ENCODE results near the gene SHISA2. TPM values are rescaled to one million over a fixed set of nuclear protein-coding genes. Genes with fewer than 3 reads are reported as not detected.

SHISA2 gene
- total and polyA plus RNA-seq, 2 donors = 0.28 to 8.8 TPM

GRCh38 chr13:26061256-26061655 lies 9.4 kb upstream of the SHISA2 start:
- no peak overlapping the region for H3K27ac ChIP-seq (ENCODE audit: low read depth)
- DNase-seq (ENCODE audit: extremely low spot score) = no peak
- H3K36me3 ChIP-seq (ENCODE audit: insufficient read depth) = no peaks in the 10 kb centered on the region
- no peak overlapping the region for H3K4me3 ChIP-seq (ENCODE audit: low read depth, low read length)
- no peaks in the 10 kb centered on the region for H3K4me1 ChIP-seq (ENCODE audit: insufficient read depth)
- WGBS = 66% methylated on average over 5 of the region's 5 CpGs

DNA sequence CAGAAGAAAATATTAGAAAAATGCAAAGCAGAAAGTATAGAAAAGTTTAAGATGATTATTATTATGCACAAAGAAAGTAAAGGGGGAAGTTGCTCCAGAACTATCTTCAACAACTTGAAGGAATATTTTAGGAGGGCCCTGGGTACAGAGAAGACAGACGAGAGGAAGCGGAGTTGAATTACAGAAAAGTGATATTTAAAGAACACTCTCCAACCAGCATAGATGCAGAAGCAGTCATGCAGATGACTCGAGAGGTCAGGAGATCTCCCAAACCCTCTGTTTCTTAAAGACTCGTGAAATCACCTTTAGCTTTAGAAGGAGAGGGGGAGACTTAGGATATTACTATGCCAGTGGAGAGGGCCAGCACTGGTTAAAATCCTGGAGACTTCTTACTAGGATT lies 8.5 kb upstream of the SHISA2 start:
- Histone ChIP-seq H3K36me3 (ENCODE audit: insufficient read depth) (no peaks in the 10 kb centered on the region), H3K27ac (ENCODE audit: low read depth) (no peak overlapping the region), H3K4me3 (ENCODE audit: low read depth, low read length) (no peak overlapping the region), H3K4me1 (ENCODE audit: insufficient read depth) (no peaks in the 10 kb centered on the region)
- 78% methylated on average over 4 of the region's 4 CpGs for WGBS
- no peak for DNase-seq (ENCODE audit: extremely low spot score)

DNA sequence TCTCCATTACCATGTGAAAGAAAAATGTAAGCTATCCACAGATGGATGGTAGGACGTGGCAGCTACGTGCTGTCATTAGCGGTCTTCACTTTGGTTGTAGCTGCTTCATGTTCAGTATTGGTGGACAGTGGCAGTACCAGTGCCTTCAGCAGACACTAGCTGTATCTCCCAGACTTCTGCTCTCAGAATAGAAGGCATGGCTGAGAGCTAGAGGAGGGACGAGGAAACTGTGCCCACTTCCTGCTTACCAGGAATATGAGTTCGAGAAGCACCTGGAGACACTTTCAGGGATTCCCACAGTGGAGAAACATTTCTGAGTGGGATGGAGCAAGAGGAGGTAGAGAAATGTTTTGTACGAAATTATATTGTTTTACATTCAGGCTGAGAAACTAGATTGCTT lies 6.9 kb upstream of the SHISA2 start:
- Histone ChIP-seq H3K36me3 (ENCODE audit: insufficient read depth) (no peaks in the 10 kb centered on the region), H3K4me3 (ENCODE audit: low read depth, low read length) (no peak overlapping the region), H3K27ac (ENCODE audit: low read depth) (no peak overlapping the region), H3K4me1 (ENCODE audit: insufficient read depth) (no peaks in the 10 kb centered on the region)
- no peak for DNase-seq (ENCODE audit: extremely low spot score)
- 73% methylated on average over 6 of the region's 6 CpGs for WGBS

- DNase-seq (ENCODE audit: extremely low spot score) = no peak
- Histone ChIP-seq H3K36me3 (ENCODE audit: insufficient read depth) (no peaks in the 10 kb centered on the region), H3K4me1 (ENCODE audit: insufficient read depth) (no peaks in the 10 kb centered on the region), H3K27ac (ENCODE audit: low read depth) (no peak overlapping the region), H3K4me3 (ENCODE audit: low read depth, low read length) (no peak overlapping the region)
Measured at GRCh38 chr13:26054896-26055295, 3.1 kb upstream of the SHISA2 start.

GRCh38 chr13:26053418-26053980 lies 1.7 kb upstream of the SHISA2 start:
- no peaks in the 10 kb centered on the region for H3K4me1 ChIP-seq (ENCODE audit: insufficient read depth)
- 68% methylated on average over 6 of the region's 6 CpGs for WGBS
- no peak overlapping the region for H3K4me3 ChIP-seq (ENCODE audit: low read depth, low read length)
- H3K27ac ChIP-seq (ENCODE audit: low read depth) = no peak overlapping the region
- no peaks in the 10 kb centered on the region for H3K36me3 ChIP-seq (ENCODE audit: insufficient read depth)
- no peak for DNase-seq (ENCODE audit: extremely low spot score)

- DNase-seq (ENCODE audit: extremely low spot score) = no peak
- H3K4me3 ChIP-seq (ENCODE audit: low read depth, low read length) = no peak overlapping the region
Measured at GRCh38 chr13:26052337-26052736, 521 bp upstream of the SHISA2 start.

DNA sequence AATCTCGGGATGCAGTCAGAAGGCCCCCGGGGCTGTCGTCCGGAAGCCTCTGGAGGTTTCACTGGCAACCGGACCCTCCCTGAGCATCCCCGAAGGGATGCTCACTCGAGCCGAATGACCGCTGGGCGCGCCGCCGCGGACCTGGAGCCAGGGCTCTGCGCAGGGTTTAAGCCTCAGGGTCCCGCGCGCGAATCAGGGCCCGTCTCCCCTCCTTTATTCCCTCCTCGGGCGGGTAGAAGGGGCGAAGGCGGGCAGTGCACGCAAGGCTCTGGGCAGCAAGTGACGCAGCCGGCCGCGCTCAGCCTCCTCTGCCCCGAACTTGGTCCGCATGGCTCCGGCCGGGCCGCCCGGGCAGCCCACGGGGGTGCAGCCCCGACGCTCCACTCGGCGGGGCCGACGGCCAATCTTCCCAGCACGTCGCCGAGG lies 572 bp downstream of the SHISA2 start:
- no peak for DNase-seq (ENCODE audit: extremely low spot score)
- under 1% methylated on average over 45 of the region's 45 CpGs for WGBS
- H3K27ac ChIP-seq (ENCODE audit: low read depth) = no peak overlapping the region
- no peaks in the 10 kb centered on the region for H3K36me3 ChIP-seq (ENCODE audit: insufficient read depth)
- no peaks in the 10 kb centered on the region for H3K4me1 ChIP-seq (ENCODE audit: insufficient read depth)
- H3K4me3 ChIP-seq (ENCODE audit: low read depth, low read length) = peak overlapping the region; percentile 50

More at GRCh38 chr13:26052337-26052736, 521 bp upstream of the SHISA2 start:
- no peak overlapping the region for H3K27ac ChIP-seq (ENCODE audit: low read depth)
- 57% methylated on average over 10 of the region's 10 CpGs for whole genome bisulfite sequencing
- H3K4me1 ChIP-seq (ENCODE audit: insufficient read depth) = no peaks in the 10 kb centered on the region
- H3K36me3 ChIP-seq (ENCODE audit: insufficient read depth) = no peaks in the 10 kb centered on the region

DNA sequence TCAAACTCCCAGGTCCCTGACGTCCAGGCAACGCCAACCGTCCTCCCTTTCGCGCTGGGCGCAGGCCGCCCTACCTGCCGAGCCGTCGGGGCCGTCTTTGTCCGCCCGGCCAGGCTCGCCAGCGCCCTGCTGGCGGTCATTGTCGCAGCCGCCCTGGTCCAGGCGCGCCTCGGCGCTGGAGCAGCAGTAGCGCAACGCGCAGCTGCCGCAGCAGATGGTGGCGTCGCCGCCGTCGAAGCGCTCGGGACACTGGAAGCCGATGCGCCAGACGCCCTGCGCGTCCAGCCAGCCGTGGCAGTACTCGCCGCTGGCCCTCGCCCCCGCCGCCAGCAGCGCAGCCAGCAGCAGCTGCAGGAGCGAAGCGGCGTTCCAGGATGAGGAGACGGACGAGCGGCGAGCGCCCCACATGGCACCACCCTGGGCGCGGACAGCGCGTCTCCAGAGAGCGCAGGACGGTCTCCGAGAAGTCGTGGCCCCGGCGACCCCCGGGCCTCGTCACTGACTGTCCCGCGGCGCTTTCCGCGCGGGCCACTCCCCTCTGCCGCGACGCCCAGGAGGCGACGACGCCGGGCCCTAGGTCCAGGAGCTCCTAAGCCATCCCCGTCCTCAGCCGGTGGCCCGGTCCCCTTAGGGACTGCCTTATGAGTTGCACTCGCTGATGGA lies 1.1 kb downstream of the SHISA2 start:
- H3K36me3 ChIP-seq (ENCODE audit: insufficient read depth) = no peaks in the 10 kb centered on the region
- no peak for DNase-seq (ENCODE audit: extremely low spot score)
- H3K27ac ChIP-seq (ENCODE audit: low read depth) = no peak overlapping the region
- 1% methylated on average over 82 of the region's 82 CpGs for WGBS
- H3K4me1 ChIP-seq (ENCODE audit: insufficient read depth) = no peaks in the 10 kb centered on the region
- peak overlapping the region; percentile 1 for H3K4me3 ChIP-seq (ENCODE audit: low read depth, low read length)

GRCh38 chr13:26048741-26049140 lies 3.1 kb downstream of the SHISA2 start:
- Histone ChIP-seq H3K36me3 (ENCODE audit: insufficient read depth) (no peaks in the 10 kb centered on the region), H3K4me3 (ENCODE audit: low read depth, low read length) (no peak overlapping the region), H3K27ac (ENCODE audit: low read depth) (no peak overlapping the region), H3K4me1 (ENCODE audit: insufficient read depth) (no peaks in the 10 kb centered on the region)
- 50% methylated on average over 4 of the region's 4 CpGs for WGBS
- DNase-seq (ENCODE audit: extremely low spot score) = no peak

- no peak for DNase-seq (ENCODE audit: extremely low spot score)
- WGBS = 94% methylated on average over 4 of the region's 4 CpGs
- Histone ChIP-seq H3K27ac (ENCODE audit: low read depth) (no peak overlapping the region), H3K4me1 (ENCODE audit: insufficient read depth) (no peaks in the 10 kb centered on the region), H3K4me3 (ENCODE audit: low read depth, low read length) (no peak overlapping the region), H3K36me3 (ENCODE audit: insufficient read depth) (no peaks in the 10 kb centered on the region)
Measured at GRCh38 chr13:26047040-26047439, 4.8 kb downstream of the SHISA2 start.

DNA sequence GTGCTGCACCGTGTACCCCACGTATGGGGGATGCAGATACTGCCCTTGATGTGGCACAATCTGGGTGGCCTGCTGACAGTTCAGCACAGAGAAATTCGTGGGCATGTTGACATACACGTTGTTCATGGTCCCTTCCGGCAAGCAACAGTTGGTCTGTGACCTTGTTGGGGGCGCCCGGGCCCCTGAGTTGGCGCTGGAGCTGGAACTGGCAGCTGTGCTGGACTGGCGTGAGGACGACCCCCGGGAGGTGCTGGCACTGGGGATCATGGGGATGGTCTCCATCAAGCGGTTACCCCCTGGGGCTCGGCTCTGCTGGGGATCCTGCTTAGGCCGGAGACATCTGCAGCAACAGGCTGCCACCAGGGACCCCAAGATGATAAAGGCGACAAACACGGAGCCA lies 5.2 kb downstream of the SHISA2 start:
- Histone ChIP-seq H3K4me1 (ENCODE audit: insufficient read depth) (no peaks in the 10 kb centered on the region), H3K36me3 (ENCODE audit: insufficient read depth) (no peaks in the 10 kb centered on the region), H3K27ac (ENCODE audit: low read depth) (no peak overlapping the region), H3K4me3 (ENCODE audit: low read depth, low read length) (no peak overlapping the region)
- DNase-seq (ENCODE audit: extremely low spot score) = no peak
- WGBS = 94% methylated on average over 16 of the region's 16 CpGs

DNA sequence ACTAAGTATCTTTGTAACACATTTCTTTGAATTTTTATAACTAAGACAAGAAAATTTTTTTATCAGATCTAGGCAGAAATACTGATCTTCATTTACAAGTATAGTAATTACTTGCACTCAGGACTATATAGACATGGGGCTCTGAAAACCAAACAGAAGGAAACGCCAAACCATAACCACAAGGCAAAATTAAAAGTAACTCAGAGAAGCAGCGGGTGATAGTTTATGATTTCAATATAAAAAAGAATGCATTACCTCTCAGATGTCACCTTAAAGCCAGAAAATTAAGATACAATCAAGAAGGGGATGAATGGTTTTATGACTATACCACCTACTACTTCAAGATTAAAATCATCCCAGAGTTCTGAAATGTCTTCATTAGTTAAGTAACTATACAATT lies 6.7 kb downstream of the SHISA2 start:
- H3K4me3 ChIP-seq (ENCODE audit: low read depth, low read length) = no peak overlapping the region
- no peak overlapping the region for H3K27ac ChIP-seq (ENCODE audit: low read depth)
- 92% methylated on average over 2 of the region's 2 CpGs for WGBS
- no peaks in the 10 kb centered on the region for H3K36me3 ChIP-seq (ENCODE audit: insufficient read depth)
- no peaks in the 10 kb centered on the region for H3K4me1 ChIP-seq (ENCODE audit: insufficient read depth)
- no peak for DNase-seq (ENCODE audit: extremely low spot score)

DNA sequence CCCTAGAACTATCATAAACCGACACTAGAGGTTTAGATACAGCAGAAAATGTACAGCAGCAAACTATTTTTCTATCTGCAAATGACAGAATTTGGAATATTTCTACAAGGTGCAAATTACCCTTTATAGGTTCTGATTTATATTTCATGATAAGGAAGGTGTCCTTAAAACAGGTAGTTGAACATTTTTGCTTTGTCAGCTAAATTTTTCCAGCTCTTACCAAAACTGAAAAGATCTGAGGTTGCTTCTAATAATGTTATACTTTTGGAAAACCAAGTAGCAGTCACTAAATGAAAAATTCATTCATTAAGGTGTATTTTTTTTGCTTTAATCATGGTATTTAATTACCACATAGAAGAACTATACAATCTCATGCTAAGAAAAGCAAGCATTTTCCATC lies 9.0 kb downstream of the SHISA2 start:
- no peak for DNase-seq (ENCODE audit: extremely low spot score)
- Histone ChIP-seq H3K27ac (ENCODE audit: low read depth) (no peak overlapping the region), H3K4me3 (ENCODE audit: low read depth, low read length) (no peak overlapping the region), H3K4me1 (ENCODE audit: insufficient read depth) (no peaks in the 10 kb centered on the region), H3K36me3 (ENCODE audit: insufficient read depth) (no peaks in the 10 kb centered on the region)
- 62% methylated on average over 1 of the region's 1 CpG for WGBS

- DNase-seq (ENCODE audit: extremely low spot score) = no peak
- Histone ChIP-seq H3K4me3 (ENCODE audit: low read depth, low read length) (no peak overlapping the region), H3K27ac (ENCODE audit: low read depth) (no peak overlapping the region), H3K4me1 (ENCODE audit: insufficient read depth) (no peaks in the 10 kb centered on the region), H3K36me3 (ENCODE audit: insufficient read depth) (no peaks in the 10 kb centered on the region)
- WGBS = 61% methylated on average over 3 of the region's 3 CpGs
Measured at GRCh38 chr13:26041444-26041843, 10.4 kb downstream of the SHISA2 start.
